ENCODE results near the gene CDC34.

- no peak for TF ChIP-seq CTCF (IDR thresholded peaks at IDR 0.05)
- no peak for TF ChIP-seq POLR2A (IDR thresholded peaks at IDR 0.05)
These were observed 47.7 kb downstream of the CDC34 start for GRCh38 chr19:579111-579841.
